HCT116 (cell line): ENCODE measurements around the gene DLL1.

Source experiments
- POLR2A ChIP-seq: IDR thresholded peaks from 2 replicates; pipeline ENCODE4 v1.7.0; 2011; ENCODE audit warnings: borderline replicate concordance; ENCODE audit not compliant: insufficient read depth, insufficient read length; ENCODE audit errors: extremely low read depth
- TF ChIP-seq, protein P1 (sequence below): IDR thresholded peaks from 2 replicates; pipeline ENCODE4 v1.6.1; 2012; ENCODE audit warnings: low read depth

DNA sequence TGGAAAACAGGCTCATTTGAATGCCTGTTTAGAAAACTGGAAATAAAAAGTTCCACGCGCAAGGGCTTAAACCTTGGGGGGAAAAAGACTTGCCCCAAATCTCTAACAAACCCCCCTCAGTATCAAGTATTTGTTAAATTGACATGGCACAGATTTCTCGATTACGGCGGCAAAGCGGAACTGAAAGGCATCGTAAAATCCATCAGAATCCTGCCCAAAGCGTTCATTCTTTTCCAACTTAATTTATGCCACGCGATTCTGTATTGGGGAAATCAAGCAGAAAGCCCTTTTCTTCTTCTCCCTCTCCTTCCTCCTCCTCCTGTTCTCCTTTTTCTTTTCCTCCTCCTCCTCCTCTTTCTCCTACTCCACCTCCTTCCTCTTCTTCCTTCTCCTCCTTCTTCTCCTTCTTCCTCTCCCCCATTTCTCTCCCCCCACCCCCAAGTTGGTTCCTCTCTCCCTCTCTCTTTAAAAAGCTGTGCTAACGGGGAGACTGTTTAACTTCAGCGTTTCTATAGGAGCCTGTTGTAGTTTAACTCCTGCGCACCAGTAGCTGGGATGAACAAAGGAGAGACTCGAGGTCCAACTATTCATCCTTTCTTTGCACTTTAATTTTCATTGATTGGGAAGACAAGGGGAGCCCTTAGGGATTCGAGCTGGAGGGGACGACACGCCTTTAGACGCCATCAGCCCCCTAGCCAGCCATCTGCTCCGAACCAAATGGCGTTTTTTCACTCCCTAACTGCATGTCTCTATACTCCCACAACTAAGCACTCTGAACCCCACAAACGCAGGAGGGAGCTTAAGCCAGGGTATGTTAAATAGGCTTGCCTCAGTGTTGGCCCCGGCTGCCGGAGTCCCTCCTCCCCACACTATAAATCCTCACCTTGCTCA is 2.7 kb upstream of the DLL1 start:
- no peak for TF ChIP-seq POLR2A
- TF ChIP-seq, protein P1, sequence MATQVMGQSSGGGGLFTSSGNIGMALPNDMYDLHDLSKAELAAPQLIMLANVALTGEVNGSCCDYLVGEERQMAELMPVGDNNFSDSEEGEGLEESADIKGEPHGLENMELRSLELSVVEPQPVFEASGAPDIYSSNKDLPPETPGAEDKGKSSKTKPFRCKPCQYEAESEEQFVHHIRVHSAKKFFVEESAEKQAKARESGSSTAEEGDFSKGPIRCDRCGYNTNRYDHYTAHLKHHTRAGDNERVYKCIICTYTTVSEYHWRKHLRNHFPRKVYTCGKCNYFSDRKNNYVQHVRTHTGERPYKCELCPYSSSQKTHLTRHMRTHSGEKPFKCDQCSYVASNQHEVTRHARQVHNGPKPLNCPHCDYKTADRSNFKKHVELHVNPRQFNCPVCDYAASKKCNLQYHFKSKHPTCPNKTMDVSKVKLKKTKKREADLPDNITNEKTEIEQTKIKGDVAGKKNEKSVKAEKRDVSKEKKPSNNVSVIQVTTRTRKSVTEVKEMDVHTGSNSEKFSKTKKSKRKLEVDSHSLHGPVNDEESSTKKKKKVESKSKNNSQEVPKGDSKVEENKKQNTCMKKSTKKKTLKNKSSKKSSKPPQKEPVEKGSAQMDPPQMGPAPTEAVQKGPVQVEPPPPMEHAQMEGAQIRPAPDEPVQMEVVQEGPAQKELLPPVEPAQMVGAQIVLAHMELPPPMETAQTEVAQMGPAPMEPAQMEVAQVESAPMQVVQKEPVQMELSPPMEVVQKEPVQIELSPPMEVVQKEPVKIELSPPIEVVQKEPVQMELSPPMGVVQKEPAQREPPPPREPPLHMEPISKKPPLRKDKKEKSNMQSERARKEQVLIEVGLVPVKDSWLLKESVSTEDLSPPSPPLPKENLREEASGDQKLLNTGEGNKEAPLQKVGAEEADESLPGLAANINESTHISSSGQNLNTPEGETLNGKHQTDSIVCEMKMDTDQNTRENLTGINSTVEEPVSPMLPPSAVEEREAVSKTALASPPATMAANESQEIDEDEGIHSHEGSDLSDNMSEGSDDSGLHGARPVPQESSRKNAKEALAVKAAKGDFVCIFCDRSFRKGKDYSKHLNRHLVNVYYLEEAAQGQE: no peak
